Jurkat, Clone E6-1 (cell line): ENCODE data around the gene HOXB3.

Experiments
- DNase-seq: peaks from one replicate; pipeline ENCODE4 v3.0.0-alpha.2; 2011; ENCODE audit warnings: low read depth, low spot score
- H3K4me3 ChIP-seq: 2 replicates; pipeline ENCODE4 v1.5.1; 2011; ENCODE audit warnings: mild to moderate bottlenecking, low read length, control low read depth, moderate library complexity

HOXB3 gene

GRCh38 chr17:48601539-48602425 lies 11.7 kb upstream of the HOXB3 start:
- H3K4me3 ChIP-seq = peak overlapping the region; percentile 23
- no peak for DNase-seq

GRCh38 chr17:48601207-48601538 lies 11.1 kb upstream of the HOXB3 start:
- no peak overlapping the region for H3K4me3 ChIP-seq
- DNase-seq = no peak

- no peak overlapping the region for H3K4me3 ChIP-seq
- no peak for DNase-seq
Observed at GRCh38 chr17:48600244-48601098, 10.4 kb upstream of the HOXB3 start.

- no peak for DNase-seq
- H3K4me3 ChIP-seq = no peak overlapping the region
Observed at GRCh38 chr17:48599354-48599753, 9.3 kb upstream of the HOXB3 start.

GRCh38 chr17:48598736-48599135 lies 8.7 kb upstream of the HOXB3 start:
- DNase-seq = no peak
- H3K4me3 ChIP-seq = no peak overlapping the region

- no peak overlapping the region for H3K4me3 ChIP-seq
- no peak for DNase-seq
Observed at GRCh38 chr17:48597778-48598631, 8.0 kb upstream of the HOXB3 start.

GRCh38 chr17:48597528-48597777 lies 7.4 kb upstream of the HOXB3 start:
- H3K4me3 ChIP-seq = no peak overlapping the region
- DNase-seq = no peak

GRCh38 chr17:48596735-48597527 lies 6.9 kb upstream of the HOXB3 start:
- H3K4me3 ChIP-seq = no peak overlapping the region
- DNase-seq = no peak

- no peak overlapping the region for H3K4me3 ChIP-seq
- DNase-seq = no peak
Observed at GRCh38 chr17:48596000-48596734, 6.1 kb upstream of the HOXB3 start.

- no peak for DNase-seq
- no peak overlapping the region for H3K4me3 ChIP-seq
Observed at GRCh38 chr17:48595278-48595999, 5.4 kb upstream of the HOXB3 start.

GRCh38 chr17:48594538-48595277 lies 4.7 kb upstream of the HOXB3 start:
- H3K4me3 ChIP-seq = no peak overlapping the region
- no peak for DNase-seq

GRCh38 chr17:48593840-48594537 lies 3.9 kb upstream of the HOXB3 start:
- DNase-seq = peak; percentile 57
- peak overlapping the region; percentile 49 for H3K4me3 ChIP-seq

GRCh38 chr17:48593126-48593829 lies 3.2 kb upstream of the HOXB3 start, which contains the start of gene HOXB5:
TSS of gene HOXB5 (minus strand) at chr17:48593779. CDS start at chr17:48593682, 97 bp downstream.
- no peak for DNase-seq
- peak within 1 kb of the TSS; percentile 49 for H3K4me3 ChIP-seq

- no peak for DNase-seq
- H3K4me3 ChIP-seq = no peak overlapping the region
Observed at GRCh38 chr17:48592577-48592976, 2.5 kb upstream of the HOXB3 start.

GRCh38 chr17:48592057-48592514 lies 2.0 kb upstream of the HOXB3 start:
- H3K4me3 ChIP-seq = no peak overlapping the region
- DNase-seq = no peak
